Measurements from ENCODE around the gene MS4A15.
A peak's percentile ranks its signal among the peaks of the same experiment; 100 is the strongest.
"Not testable (repeated sequence)": the region's sequence is repeated elsewhere in the genome, so short reads cannot be mapped to it uniquely, and the experiment has no call there.

Gene MS4A15

DNA sequence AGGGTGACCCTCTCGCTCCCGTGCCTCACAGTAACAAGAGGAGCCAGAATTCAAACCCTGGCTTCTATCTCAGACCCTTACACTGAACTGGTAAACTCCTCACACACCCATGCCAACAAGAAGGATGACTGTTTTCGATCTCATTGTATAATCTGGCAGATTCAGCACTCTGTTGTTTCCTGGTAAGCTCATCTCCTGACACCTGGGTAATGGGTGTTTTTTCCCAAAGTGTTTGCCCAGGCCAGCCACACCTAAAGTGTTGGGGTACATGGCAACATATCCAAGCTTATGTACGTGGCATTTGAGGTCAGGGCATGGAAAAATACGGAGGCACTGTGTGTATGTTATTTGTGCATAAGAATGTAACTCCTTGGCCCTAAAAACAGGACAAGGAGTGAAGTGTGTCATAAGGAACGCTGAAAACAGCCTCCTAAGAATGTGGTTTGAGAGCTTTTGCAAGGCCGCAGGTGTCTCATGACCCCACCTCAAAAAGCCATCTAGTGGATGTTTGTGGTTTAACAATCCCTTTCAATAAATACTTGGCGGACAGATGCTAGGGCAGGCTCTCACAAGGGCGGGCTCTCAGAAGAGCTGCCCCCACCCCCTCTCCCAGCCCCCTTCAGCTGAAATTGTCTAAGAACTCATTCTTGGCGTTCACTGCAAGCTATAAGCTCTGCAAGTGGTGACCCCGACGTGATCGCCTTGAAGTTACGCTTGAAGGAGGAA lies at the start of gene MS4A15:
MS4A15 (plus strand) TSS at position 561 of the 726 bp plus-strand sequence. CDS start 6,867 bp downstream, outside the sequence.
- DNase-seq, result peak in 2 of 3 experiments; percentile 18 to 27

DNA sequence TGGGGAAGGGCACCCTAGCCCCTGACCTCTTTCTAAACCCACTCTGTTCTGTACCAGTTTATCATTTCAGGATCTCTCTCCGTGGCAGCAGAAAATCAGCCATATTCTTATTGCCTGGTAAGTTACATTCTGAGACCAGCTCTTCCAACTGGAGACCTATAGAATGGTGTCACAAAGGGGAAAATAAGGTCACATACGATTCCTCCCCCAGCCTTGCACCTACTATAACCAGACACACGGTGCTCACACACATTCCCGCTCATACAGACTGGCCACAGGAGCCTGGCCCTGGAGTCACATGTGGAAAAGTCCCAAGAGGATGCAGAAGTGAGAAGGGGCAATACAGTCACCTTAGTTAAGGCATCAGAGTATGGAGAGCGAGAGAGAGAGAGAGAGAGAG lies 49.7 kb upstream of the MS4A15 start:
- DNase-seq, result no peak

DNA sequence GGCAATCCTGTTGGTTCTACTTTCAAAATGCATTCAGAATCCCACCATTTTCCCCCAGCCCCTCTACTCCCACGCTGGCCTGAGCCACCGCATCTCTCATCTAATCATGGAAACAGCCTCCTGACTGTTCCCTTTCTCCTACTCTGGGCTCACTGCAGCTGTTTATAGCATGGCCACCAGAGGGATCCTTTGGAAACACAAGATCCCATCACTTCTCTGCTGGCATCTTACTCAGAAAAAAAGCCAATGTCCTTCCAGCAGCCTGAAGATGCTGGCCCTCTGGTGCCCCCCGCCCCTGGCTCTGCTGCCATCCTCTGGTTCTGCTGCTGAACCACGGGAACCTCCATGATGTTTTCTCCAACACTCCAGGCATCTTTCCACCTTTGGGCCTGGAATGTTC lies 46.2 kb upstream of the MS4A15 start:
- DNase-seq, result peak in 1 of 3 experiments; percentile 31

- no peak for DNase-seq
Observed at GRCh38 chr11:60711276-60711675, 45.4 kb upstream of the MS4A15 start.

GRCh38 chr11:60713423-60713822 lies 43.2 kb upstream of the MS4A15 start:
- DNase-seq, result not testable (repeated sequence)

DNA sequence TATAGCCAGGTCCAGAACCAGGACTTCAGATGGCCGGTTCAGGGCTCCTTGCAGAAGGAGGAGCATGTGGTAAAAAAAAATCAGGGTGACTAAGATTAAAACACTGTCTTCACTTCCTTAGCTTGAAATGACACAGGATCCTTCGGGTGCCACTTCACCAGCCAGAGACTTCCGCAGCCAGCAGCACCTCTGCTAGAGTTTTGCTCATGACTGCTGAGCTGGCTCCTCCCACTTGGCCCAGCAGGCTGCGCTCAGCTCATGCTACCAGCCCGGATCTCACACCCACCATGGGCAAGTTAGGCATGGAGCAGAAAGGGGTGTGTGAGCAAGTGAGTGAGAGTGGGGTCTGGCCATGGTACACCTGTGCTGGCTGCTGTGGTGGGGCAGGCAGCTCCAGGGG lies 38.7 kb upstream of the MS4A15 start:
- DNase-seq, result no peak

- DNase-seq, result no peak
Observed at GRCh38 chr11:60718524-60719316, 37.9 kb upstream of the MS4A15 start.

DNA sequence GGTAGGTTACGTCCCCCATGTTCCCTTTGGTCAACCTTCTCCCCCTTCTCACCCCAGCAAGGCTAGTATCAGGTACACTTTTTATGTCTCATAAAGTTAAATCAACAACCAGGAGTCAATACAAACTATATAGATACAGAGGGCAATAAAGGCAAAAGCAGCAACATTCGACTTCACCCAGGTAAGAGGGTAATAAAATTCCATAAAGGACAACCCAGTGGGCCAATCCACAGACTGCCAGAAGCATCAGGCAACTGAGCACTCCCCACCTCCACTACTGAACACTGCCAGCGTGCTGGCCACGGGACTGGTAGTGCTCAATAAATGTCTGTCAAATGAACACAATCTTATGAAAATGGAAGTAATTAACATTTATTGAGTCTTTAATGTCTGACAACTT lies 37.3 kb upstream of the MS4A15 start:
- no peak for DNase-seq

- no peak for DNase-seq
Observed at GRCh38 chr11:60720460-60720859, 36.2 kb upstream of the MS4A15 start.

GRCh38 chr11:60724420-60724819 lies 32.2 kb upstream of the MS4A15 start, which contains the start of gene MS4A18:
Gene MS4A18 (plus strand): TSS chr11:60724720.
- no peak for DNase-seq

DNA sequence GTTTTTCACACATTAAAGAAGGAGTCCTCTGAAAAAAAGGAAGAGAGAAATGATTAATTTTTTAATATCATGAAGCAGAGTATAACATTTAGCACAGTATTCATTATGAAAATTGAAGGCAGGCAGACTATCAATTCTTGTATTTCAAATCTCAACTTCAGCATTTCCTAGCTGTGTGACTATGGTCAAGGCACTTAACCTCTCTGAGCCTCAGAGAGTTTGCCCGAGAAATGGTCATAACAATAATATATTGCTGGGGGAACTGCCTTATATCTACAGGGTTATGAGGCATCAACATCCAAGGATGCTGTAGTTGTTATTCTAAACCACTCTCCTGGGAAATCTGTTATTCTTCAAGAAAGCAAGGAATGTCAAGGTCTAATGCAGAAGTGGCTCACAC lies 31.1 kb upstream of the MS4A15 start:
- DNase-seq, result no peak

- DNase-seq, result no peak
Observed at GRCh38 chr11:60731586-60731985, 25.1 kb upstream of the MS4A15 start.

GRCh38 chr11:60734279-60734678 lies 22.4 kb upstream of the MS4A15 start:
- no peak for DNase-seq

- no peak for DNase-seq
Observed at GRCh38 chr11:60739114-60739513, 17.6 kb upstream of the MS4A15 start.

DNA sequence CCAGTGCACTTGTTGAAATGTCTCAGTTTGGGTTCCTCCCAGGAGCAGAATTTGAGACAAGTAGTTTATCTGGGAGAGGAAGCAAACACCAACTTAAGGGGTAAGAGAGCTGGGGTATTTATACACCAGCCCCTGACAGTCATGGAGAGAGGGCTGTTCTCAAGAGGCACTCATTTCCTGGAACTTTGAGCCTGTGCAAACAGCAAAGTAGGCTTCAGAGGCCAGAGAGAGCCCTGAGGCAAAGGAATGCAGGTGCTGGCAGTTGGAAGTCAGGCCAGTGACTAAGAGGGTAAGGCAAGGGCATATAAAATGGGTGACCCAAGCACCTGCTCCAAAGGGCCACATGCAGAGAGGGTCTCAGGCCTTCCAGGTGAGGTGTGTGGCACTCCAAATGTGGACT lies 16.1 kb upstream of the MS4A15 start:
- DNase-seq, result peak in 1 of 3 experiments; percentile 15

DNA sequence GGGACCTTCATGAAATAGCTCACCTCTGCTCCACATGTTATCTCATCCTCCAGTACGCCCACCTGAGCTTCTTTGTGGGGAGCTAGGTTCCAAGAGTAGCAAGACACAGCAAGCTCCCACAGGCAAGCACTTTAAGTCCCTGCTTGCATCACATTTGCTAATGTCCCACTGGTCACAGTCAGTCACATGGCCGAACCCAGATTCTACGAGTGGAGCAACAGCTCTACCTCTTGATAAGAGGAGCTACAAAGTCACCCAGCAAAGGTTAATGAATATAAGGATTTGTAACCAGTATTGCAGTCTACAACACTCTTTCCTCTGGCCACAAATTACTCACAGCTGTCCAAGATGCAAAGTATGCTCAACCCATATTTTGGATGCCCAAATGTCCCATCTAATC lies 15.2 kb upstream of the MS4A15 start:
- DNase-seq, result no peak

- DNase-seq, result no peak
Observed at GRCh38 chr11:60743058-60743457, 13.6 kb upstream of the MS4A15 start.

GRCh38 chr11:60744114-60744513 lies 12.6 kb upstream of the MS4A15 start:
- DNase-seq, result no peak

DNA sequence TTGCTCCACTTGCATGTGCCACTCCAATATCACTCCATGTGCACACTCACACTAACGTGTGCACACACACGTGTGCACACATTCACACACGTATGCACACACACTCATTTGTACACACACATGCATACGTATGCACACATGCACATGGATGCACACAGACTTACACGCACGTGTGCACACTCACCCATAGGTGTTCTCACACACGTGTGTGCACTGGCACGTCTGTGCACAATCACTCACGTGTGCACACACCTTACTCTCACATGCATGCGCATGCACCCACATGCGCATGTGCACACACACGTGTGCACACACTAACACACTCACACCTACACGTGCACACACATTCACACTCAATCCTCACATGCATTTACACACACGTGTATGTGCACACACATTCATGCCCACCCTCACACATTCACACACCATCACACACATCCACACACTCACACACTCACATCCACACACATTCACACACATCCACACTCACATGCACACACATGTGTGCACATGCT lies 9.3 kb upstream of the MS4A15 start:
- no peak for DNase-seq

- DNase-seq, result no peak
Observed at GRCh38 chr11:60748225-60748624, 8.4 kb upstream of the MS4A15 start.

DNA sequence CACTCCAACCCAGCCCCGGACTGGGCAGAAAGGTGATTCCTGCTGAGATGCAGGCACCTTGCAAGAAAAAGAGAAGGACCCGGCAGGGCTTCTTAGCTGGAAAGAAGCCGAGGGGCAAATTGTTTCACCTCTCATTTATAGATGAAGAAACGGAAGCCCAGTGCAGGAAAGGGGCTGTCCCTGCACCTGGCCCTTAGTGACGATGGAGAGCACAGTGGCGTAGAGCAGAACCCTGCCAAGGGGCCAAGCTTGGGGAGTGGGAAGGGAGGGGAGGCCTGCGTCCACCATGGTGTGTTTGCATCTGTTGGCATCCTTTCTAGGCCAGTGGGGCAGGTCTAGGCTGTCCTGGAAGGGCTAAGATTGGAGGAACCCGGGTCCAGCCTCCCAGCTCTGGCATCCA lies 7.8 kb upstream of the MS4A15 start:
- no peak for DNase-seq

GRCh38 chr11:60750911-60751310 lies 5.8 kb upstream of the MS4A15 start:
- no peak for DNase-seq

DNA sequence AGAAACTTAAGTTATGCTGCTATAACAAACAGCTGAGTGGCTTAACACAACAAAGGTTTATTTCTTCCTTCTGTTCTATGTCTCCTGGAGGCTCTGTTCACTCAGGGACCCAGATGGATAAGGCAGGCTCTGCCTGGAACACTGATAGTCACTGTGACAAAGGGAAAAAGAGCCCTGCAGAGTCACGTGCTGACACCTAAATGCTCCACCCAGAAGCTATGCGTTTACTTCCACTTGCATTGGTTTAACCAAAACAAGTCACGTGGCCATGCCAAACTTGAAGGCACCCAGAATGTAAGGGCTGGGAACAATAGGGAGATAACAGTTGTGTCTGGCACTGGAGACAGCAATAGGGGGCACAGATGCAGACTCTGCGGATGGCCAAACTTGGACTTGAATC lies 3.4 kb upstream of the MS4A15 start:
- DNase-seq, result no peak

- no peak for DNase-seq
Observed at GRCh38 chr11:60754887-60755286, 1.8 kb upstream of the MS4A15 start.

Measured in NCI-H1417 (cell line).